WTC11 (cell line): ENCODE results near the gene ENPP7.

ENCODE experiments used
- ATF2 ChIP-seq: sonication (generic); formaldehyde crosslinking; IDR thresholded peaks from 2 replicates; pipeline ENCODE4 v1.8.1; 2022; ENCODE audit warnings: low read depth, missing genetic modification reagents, borderline replicate concordance
- ETV6 ChIP-seq: sonication (generic); formaldehyde crosslinking; IDR thresholded peaks from 2 replicates; pipeline ENCODE4 v1.8.1; 2022; ENCODE audit warnings: mild to moderate bottlenecking, missing genetic modification reagents
- MAX ChIP-seq: sonication (generic); formaldehyde crosslinking; IDR thresholded peaks from 2 replicates; pipeline ENCODE4 v1.8.0; 2022; ENCODE audit warnings: mild to moderate bottlenecking, missing genetic modification reagents
- SMAD3 ChIP-seq: sonication (generic); formaldehyde crosslinking; IDR thresholded peaks from 2 replicates; pipeline ENCODE4 v1.8.0; 2022; ENCODE audit warnings: missing genetic modification reagents, mild to moderate bottlenecking, borderline replicate concordance
- STAT6 ChIP-seq: sonication (generic); formaldehyde crosslinking; conservative IDR thresholded peaks from 2 replicates; pipeline ENCODE4 v1.8.1; 2023; ENCODE audit warnings: mild to moderate bottlenecking, low read depth, missing genetic modification reagents, moderate library complexity
- TCF7 ChIP-seq: sonication (generic); formaldehyde crosslinking; IDR thresholded peaks from 2 replicates; pipeline ENCODE4 v1.8.0; 2022; ENCODE audit warnings: mild to moderate bottlenecking, low read depth, missing genetic modification reagents, moderate library complexity
- ZNF121 ChIP-seq: sonication (generic); formaldehyde crosslinking; IDR thresholded peaks from 2 replicates; pipeline ENCODE4 v1.8.0; 2023; ENCODE audit warnings: missing genetic modification reagents
- ZNF219 ChIP-seq: sonication (generic); formaldehyde crosslinking; IDR thresholded peaks from 2 replicates; pipeline ENCODE4 v1.8.0; 2023; ENCODE audit warnings: missing genetic modification reagents, mild to moderate bottlenecking, borderline replicate concordance
- TF ChIP-seq, protein P1 (sequence below): fragments of 200-600 bp; IDR thresholded peaks from 2 replicates; pipeline ENCODE4 v1.8.0; 2022; ENCODE audit warnings: antibody characterized with exemption
- TF ChIP-seq, protein P2 (sequence below): sonication (generic); formaldehyde crosslinking; IDR thresholded peaks from 2 replicates; pipeline ENCODE4 v1.8.1; 2023; ENCODE audit warnings: mild to moderate bottlenecking, missing genetic modification reagents, moderate library complexity
- TF ChIP-seq, protein P3 (sequence below): sonication (generic); formaldehyde crosslinking; IDR thresholded peaks from 2 replicates; pipeline ENCODE4 v1.8.1; 2023; ENCODE audit warnings: mild to moderate bottlenecking, missing genetic modification reagents
- TF ChIP-seq, protein P4 (sequence below): sonication (generic); formaldehyde crosslinking; IDR thresholded peaks from 2 replicates; pipeline ENCODE4 v1.8.1; 2023; ENCODE audit warnings: mild to moderate bottlenecking, moderate library complexity, missing genetic modification reagents

DNA sequence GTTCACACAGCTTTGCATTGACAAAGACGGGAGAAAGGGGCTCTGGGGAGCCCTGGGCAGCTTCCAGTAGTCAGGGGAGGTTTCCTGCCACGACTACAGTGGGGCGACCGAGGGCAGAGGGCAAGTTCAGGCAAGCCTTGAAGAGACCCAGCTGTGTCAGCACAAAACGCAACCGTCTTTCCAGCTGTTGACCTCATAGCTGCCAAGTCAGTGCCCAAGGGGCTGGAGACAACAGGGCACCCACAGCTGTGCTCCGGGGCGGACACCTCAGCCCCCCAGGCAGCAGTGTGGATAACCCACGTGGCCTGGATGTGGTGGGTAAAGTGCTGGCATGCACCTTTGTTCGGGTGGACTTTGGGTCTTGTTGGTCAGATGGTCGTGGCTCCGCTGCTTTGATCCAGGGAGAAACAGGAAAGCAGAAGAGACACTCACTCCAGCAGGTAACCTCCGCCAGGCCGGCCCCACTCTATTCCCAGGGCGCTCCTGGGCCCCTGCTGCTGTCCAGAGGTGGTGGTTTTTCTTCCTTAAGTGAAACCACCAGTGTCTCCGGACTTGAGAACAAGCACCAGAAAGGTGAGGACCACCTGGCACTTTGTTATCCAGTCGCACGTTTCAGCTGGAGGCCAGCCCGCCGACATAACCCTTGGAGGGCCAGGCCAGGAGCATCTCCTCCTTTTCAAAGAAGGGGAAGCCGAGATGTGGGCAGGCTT lies 29.6 kb downstream of the ENPP7 start:
- TF ChIP-seq, protein P1, sequence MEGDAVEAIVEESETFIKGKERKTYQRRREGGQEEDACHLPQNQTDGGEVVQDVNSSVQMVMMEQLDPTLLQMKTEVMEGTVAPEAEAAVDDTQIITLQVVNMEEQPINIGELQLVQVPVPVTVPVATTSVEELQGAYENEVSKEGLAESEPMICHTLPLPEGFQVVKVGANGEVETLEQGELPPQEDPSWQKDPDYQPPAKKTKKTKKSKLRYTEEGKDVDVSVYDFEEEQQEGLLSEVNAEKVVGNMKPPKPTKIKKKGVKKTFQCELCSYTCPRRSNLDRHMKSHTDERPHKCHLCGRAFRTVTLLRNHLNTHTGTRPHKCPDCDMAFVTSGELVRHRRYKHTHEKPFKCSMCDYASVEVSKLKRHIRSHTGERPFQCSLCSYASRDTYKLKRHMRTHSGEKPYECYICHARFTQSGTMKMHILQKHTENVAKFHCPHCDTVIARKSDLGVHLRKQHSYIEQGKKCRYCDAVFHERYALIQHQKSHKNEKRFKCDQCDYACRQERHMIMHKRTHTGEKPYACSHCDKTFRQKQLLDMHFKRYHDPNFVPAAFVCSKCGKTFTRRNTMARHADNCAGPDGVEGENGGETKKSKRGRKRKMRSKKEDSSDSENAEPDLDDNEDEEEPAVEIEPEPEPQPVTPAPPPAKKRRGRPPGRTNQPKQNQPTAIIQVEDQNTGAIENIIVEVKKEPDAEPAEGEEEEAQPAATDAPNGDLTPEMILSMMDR, result no peak
- TF ChIP-seq ATF2 (no peak), ZNF219 (CRISPR knock-in tag) (no peak), SMAD3 (no peak), ETV6 (CRISPR knock-in tag) (no peak), TCF7 (CRISPR knock-in tag) (no peak), STAT6 (CRISPR knock-in tag) (no peak), MAX (CRISPR knock-in tag) (no peak), ZNF121 (CRISPR knock-in tag) (no peak)
- TF ChIP-seq, protein P2, sequence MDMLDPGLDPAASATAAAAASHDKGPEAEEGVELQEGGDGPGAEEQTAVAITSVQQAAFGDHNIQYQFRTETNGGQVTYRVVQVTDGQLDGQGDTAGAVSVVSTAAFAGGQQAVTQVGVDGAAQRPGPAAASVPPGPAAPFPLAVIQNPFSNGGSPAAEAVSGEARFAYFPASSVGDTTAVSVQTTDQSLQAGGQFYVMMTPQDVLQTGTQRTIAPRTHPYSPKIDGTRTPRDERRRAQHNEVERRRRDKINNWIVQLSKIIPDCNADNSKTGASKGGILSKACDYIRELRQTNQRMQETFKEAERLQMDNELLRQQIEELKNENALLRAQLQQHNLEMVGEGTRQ (CRISPR knock-in tag), result no peak
- TF ChIP-seq, protein P3, sequence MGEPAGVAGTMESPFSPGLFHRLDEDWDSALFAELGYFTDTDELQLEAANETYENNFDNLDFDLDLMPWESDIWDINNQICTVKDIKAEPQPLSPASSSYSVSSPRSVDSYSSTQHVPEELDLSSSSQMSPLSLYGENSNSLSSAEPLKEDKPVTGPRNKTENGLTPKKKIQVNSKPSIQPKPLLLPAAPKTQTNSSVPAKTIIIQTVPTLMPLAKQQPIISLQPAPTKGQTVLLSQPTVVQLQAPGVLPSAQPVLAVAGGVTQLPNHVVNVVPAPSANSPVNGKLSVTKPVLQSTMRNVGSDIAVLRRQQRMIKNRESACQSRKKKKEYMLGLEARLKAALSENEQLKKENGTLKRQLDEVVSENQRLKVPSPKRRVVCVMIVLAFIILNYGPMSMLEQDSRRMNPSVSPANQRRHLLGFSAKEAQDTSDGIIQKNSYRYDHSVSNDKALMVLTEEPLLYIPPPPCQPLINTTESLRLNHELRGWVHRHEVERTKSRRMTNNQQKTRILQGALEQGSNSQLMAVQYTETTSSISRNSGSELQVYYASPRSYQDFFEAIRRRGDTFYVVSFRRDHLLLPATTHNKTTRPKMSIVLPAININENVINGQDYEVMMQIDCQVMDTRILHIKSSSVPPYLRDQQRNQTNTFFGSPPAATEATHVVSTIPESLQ (CRISPR knock-in tag), result no peak
- TF ChIP-seq, protein P4, sequence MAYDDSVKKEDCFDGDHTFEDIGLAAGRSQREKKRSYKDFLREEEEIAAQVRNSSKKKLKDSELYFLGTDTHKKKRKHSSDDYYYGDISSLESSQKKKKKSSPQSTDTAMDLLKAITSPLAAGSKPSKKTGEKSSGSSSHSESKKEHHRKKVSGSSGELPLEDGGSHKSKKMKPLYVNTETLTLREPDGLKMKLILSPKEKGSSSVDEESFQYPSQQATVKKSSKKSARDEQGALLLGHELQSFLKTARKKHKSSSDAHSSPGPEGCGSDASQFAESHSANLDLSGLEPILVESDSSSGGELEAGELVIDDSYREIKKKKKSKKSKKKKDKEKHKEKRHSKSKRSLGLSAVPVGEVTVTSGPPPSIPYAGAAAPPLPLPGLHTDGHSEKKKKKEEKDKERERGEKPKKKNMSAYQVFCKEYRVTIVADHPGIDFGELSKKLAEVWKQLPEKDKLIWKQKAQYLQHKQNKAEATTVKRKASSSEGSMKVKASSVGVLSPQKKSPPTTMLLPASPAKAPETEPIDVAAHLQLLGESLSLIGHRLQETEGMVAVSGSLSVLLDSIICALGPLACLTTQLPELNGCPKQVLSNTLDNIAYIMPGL, result no peak
